Neutrophil (primary cell): ENCODE data around the gene CD80.

Experiments used
- H3K27ac ChIP-seq: fragments of 200-600 bp; sonication (generic); 2 replicates; pipeline ENCODE4 v1.5.1; 2016; ENCODE audit warnings: mild to moderate bottlenecking, moderate library complexity
- H3K27me3 ChIP-seq: fragments of 200-600 bp; sonication (generic); 2 replicates; pipeline ENCODE4 v1.6.0; 2016; ENCODE audit warnings: mild to moderate bottlenecking
- H3K36me3 ChIP-seq: fragments of 200-600 bp; sonication (generic); 2 replicates; pipeline ENCODE4 v1.5.1; 2017
- H3K4me1 ChIP-seq, 2 experiments: fragments of 200-600 bp in 1 of 2; sonication (generic) in 1 of 2; 1 replicate in 1 of 2; 2 replicates in 1 of 2; pipeline versions ENCODE4 v1.5.1 to v1.6.1; 2013 to 2016; ENCODE audit warnings: low read depth in 1 of 2, low read length in 1 of 2, mild to moderate bottlenecking in 1 of 2, moderate library complexity in 1 of 2; ENCODE audit not compliant: control insufficient read depth in 1 of 2, insufficient read depth in 1 of 2
- H3K4me3 ChIP-seq, 2 experiments: fragments of 200-600 bp in 1 of 2; sonication (generic) in 1 of 2; 1 replicate in 1 of 2; 2 replicates in 1 of 2; pipeline ENCODE4 v1.5.1; 2013 to 2016; ENCODE audit warnings: low read depth in 1 of 2, low read length in 1 of 2, mild to moderate bottlenecking in 1 of 2, moderate library complexity in 1 of 2
- H3K9me3 ChIP-seq: fragments of 200-600 bp; sonication (generic); 2 replicates; pipeline ENCODE4 v1.5.1; 2016
- CTCF ChIP-seq: fragments of 200-600 bp; sonication (generic); IDR thresholded peaks from 2 replicates; pipeline ENCODE4 v1.5.1; 2016; ENCODE audit warnings: antibody characterized with exemption

The CD80 gene

GRCh38 chr3:119559441-119559963 is at the start of gene CD80:
Gene CD80 (minus strand): TSS chr3:119559614. CDS start chr3:119557728, 1,886 bp downstream.
- no peak for TF ChIP-seq CTCF
- Histone ChIP-seq H3K9me3 (no peaks in the 10 kb centered on the region), H3K4me3 (no peak within 1 kb of the TSS), H3K36me3 (no peaks in the 10 kb centered on the region), H3K27me3 (no peaks in the 10 kb centered on the region), H3K4me1 (no peaks in the 10 kb centered on the region), H3K27ac (no peak within 1 kb of the TSS)

- Histone ChIP-seq H3K27me3 (no peaks in the 10 kb centered on the region), H3K36me3 (no peaks in the 10 kb centered on the region), H3K4me3 (no peak overlapping the region), H3K4me1 (no peaks in the 10 kb centered on the region), H3K27ac (no peak overlapping the region), H3K9me3 (no peaks in the 10 kb centered on the region)
- no peak for TF ChIP-seq CTCF
These were observed 49.1 kb upstream of the CD80 start for GRCh38 chr3:119608405-119609000.

DNA sequence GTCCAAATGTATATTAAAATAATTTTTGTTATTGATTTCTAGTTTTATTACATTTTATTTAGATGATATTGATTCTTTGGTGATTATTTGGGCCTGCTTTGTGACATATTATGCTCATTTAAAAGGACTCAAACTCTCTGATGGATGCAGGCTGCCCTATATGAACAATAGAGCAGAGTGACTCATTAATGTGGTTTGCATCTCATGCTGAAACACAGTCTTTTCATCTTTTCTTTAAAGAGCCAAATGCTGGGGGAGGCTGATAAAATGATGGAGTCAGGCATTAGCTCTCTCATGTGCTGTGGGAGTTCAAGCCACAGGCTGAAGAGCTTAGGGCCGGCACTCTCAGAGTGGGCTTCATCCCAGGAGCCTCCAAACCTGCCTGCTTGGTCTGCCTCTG is 45.5 kb upstream of the CD80 start:
- no peak overlapping the region for H3K27ac ChIP-seq
- no peaks in the 10 kb centered on the region for H3K27me3 ChIP-seq
- TF ChIP-seq CTCF: no peak
- no peaks in the 10 kb centered on the region for H3K4me1 ChIP-seq
- no peaks in the 10 kb centered on the region for H3K9me3 ChIP-seq
- no peak overlapping the region for H3K4me3 ChIP-seq
- H3K36me3 ChIP-seq: no peaks in the 10 kb centered on the region

GRCh38 chr3:119602676-119603075 is 43.3 kb upstream of the CD80 start:
- H3K4me3 ChIP-seq: no peak overlapping the region
- H3K4me1 ChIP-seq: no peaks in the 10 kb centered on the region
- TF ChIP-seq CTCF: no peak
- no peaks in the 10 kb centered on the region for H3K36me3 ChIP-seq
- no peaks in the 10 kb centered on the region for H3K9me3 ChIP-seq
- no peak overlapping the region for H3K27ac ChIP-seq
- no peaks in the 10 kb centered on the region for H3K27me3 ChIP-seq

DNA sequence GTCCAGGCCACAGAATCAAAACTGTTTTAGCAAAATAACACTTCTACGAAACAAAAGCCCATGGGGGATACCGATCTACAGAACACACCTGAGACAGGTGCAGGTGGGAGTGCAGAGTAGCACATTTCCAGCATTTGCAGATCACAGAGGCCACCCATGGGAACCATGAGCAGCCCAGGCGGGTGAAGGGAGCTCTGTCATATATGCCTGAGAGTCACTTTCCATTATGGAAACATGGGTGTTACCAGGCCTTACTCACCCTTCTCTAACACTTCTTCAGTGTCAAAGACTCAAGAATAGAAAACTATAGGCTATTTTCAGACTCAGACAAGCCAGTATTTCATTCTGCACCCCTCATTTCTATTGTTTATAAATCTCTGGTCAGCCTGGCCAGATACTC is 41.7 kb upstream of the CD80 start:
- peaks cover 0 to 3% of the 10 kb centered on the region in 2 experiments for H3K4me1 ChIP-seq
- H3K9me3 ChIP-seq: no peaks in the 10 kb centered on the region
- no peaks in the 10 kb centered on the region for H3K36me3 ChIP-seq
- no peak overlapping the region for H3K27ac ChIP-seq
- H3K4me3 ChIP-seq: no peak overlapping the region
- TF ChIP-seq CTCF: no peak
- no peaks in the 10 kb centered on the region for H3K27me3 ChIP-seq
